ENCODE results near the gene GRM4.

The GRM4 gene

DNA sequence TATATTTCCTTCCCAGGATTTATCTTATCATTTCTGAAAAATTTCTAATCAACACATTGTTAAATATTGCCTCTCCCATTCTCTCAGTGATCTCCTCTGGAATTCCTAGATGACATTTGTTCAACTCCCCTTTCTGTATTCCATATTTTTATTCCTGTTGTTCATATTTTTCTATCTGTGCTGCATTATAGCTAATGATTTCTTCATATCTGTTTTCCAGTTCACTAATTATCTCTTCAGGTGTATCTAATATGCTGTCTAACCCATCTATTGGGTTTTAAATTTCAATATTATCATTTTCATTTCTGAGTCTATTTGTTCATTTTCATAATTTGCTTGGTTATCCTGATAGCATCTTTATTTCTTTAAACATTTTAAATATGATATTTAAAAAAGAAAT is 141.9 kb downstream of the GRM4 start:
- H3K4me3 ChIP-seq (ENCODE audit: control insufficient read depth, low read depth, low read length): no peak overlapping the region
- no peak for DNase-seq (ENCODE audit: low read depth)
- TF ChIP-seq CTCF (IDR thresholded peaks at IDR 0.05; ENCODE audit: control insufficient read depth, insufficient read depth, low read depth, low read length, missing control alignments): no peak

GRCh38 chr6:34001706-34002621 is 143.9 kb downstream of the GRM4 start:
- no peak for DNase-seq (ENCODE audit: low read depth)
- no peak for TF ChIP-seq CTCF (IDR thresholded peaks at IDR 0.05; ENCODE audit: control insufficient read depth, insufficient read depth, low read depth, low read length, missing control alignments)
- no peak overlapping the region for H3K4me3 ChIP-seq (ENCODE audit: control insufficient read depth, low read depth, low read length)

- DNase-seq (ENCODE audit: low read depth): no peak
- no peak for TF ChIP-seq CTCF (IDR thresholded peaks at IDR 0.05; ENCODE audit: control insufficient read depth, insufficient read depth, low read depth, low read length, missing control alignments)
- no peak overlapping the region for H3K4me3 ChIP-seq (ENCODE audit: control insufficient read depth, low read depth, low read length)
Observed at GRCh38 chr6:34000281-34000680, 145.6 kb downstream of the GRM4 start.

DNA sequence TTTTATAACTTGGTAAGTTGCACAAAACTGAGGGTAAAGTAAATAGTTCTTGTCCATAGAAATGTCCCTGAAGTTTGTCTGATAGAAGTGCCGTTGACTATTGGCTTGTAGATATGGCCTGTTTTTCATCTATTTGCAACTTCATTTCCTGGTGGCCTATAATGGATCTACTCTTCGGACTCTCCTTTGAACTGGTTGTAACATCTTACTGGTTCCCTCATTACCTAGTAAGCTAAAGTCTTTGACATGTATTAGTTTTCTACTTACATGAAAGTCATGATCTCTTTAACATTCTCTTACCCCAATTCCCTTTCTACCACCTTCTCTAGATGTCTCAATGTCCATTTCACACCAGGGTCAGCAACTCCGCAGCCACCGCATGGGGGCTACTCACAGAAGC is 146.3 kb downstream of the GRM4 start:
- no peak overlapping the region for H3K4me3 ChIP-seq (ENCODE audit: control insufficient read depth, low read depth, low read length)
- TF ChIP-seq CTCF (IDR thresholded peaks at IDR 0.05; ENCODE audit: control insufficient read depth, insufficient read depth, low read depth, low read length, missing control alignments): no peak
- DNase-seq (ENCODE audit: low read depth): no peak

DNA sequence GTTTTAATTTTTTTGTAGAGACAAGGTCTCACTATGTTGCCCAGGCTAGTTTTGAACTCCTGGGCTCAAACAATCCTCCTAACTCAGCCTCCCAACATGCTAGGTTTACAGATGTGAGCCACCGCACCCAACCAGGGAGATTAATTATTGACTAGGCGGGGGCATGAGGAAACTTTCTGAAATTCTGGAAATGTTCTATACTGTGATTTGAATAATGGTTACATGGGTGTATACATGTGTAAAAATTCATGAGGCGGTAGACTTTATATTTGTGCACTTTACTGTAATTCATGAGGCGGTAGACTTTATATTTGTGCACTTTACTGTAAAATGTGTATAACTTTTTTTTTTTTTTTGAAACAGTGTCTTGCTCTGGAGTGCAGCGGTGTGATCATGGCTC is 147.2 kb downstream of the GRM4 start:
- TF ChIP-seq CTCF (IDR thresholded peaks at IDR 0.05; ENCODE audit: control insufficient read depth, insufficient read depth, low read depth, low read length, missing control alignments): no peak
- H3K4me3 ChIP-seq (ENCODE audit: control insufficient read depth, low read depth, low read length): no peak overlapping the region

DNA sequence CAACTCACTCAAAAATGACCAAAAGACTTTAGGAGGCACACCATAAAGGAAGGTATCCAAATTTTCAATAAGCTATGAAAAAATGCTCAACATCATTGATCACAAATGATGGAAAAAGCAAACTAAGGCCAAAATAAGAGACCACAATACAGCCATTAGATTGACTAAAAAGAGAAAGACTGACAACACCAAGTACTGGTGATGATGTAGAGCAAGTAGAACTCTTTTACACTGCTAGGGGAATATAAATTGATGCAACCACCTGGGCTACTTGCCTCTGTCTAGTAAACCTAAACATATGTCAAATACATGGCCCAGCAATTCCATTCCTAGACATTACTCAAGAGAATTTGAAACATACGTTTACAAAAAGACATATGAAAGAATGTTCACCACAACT is 148.6 kb downstream of the GRM4 start:
- H3K4me3 ChIP-seq (ENCODE audit: control insufficient read depth, low read depth, low read length): no peak overlapping the region
- DNase-seq (ENCODE audit: low read depth): no peak
- no peak for TF ChIP-seq CTCF (IDR thresholded peaks at IDR 0.05; ENCODE audit: control insufficient read depth, insufficient read depth, low read depth, low read length, missing control alignments)

More for the DNA sequence above, 147.2 kb downstream of the GRM4 start:
- no peak for DNase-seq (ENCODE audit: low read depth)
